ENCODE data around the gene OR13C3.

The OR13C3 gene

DNA sequence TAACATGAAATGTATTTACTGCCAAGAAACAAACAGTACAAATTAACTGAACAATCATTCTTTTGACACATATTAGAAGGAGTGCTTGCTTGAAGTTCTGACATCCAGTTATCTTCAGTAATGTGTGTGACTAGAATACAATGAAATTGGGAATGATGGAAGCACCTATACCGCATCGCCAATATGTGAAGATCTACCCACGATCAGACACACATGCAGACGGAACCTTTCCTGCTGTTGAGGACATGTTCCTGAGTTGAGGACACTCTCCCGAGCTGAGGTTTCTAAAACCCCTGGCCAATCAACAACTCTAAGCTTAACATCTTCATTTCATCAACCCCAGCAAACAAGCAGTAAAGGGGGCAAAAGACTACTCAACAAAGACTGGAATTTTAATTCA is at the start of gene OR13C3:
OR13C3 (minus strand) TSS at position 101 of the 400 bp plus-strand sequence. CDS start 133 bp downstream, outside the sequence.
- H3K4me3 ChIP-seq (ENCODE audit: low read depth in 1 of 2, low read length in 2 of 2), result no peak within 1 kb of the TSS
- no peaks in the 10 kb centered on the region for H3K27me3 ChIP-seq (ENCODE audit: control insufficient read depth in 1 of 2, insufficient read depth in 2 of 2, low read length in 2 of 2)
- no peak within 1 kb of the TSS for H3K9ac ChIP-seq (ENCODE audit: low read length)
- H3K4me1 ChIP-seq (ENCODE audit: insufficient read depth, low read length), result no peaks in the 10 kb centered on the region
- H3K9me3 ChIP-seq (ENCODE audit: low read length), result no peaks in the 10 kb centered on the region
- H3K27ac ChIP-seq (ENCODE audit: low read depth, low read length), result no peak within 1 kb of the TSS
- H3K36me3 ChIP-seq (ENCODE audit: insufficient read depth, low read length), result no peaks in the 10 kb centered on the region

DNA sequence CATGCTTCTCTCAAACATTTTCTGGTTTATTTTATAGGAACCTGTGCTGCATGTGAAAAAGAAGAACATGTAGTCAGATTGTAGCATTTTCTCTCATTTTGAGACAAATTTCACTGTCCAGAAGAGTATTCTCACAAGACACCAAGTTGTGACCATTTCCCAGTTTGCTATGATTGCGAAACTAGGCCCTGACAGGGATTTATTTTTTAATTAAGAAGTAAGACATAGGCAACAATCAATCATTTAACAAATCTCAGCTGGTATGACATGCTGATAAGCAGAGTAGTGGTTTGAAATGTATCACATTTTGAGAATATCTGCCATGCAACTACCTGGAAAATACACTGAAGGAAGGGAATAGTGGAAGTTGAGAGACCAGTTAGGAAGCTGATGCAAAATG is 43.9 kb upstream of the OR13C3 start:
- H3K27me3 ChIP-seq (ENCODE audit: control insufficient read depth in 1 of 2, insufficient read depth in 2 of 2, low read length in 2 of 2), result no peaks in the 10 kb centered on the region
- H3K9ac ChIP-seq (ENCODE audit: low read length), result no peak overlapping the region
- no peaks in the 10 kb centered on the region for H3K9me3 ChIP-seq (ENCODE audit: low read length)
- no peaks in the 10 kb centered on the region for H3K36me3 ChIP-seq (ENCODE audit: insufficient read depth, low read length)
- H3K27ac ChIP-seq (ENCODE audit: low read depth, low read length), result no peak overlapping the region
- no peak overlapping the region for H3K4me3 ChIP-seq (ENCODE audit: low read depth in 1 of 2, low read length in 2 of 2)
- no peaks in the 10 kb centered on the region for H3K4me1 ChIP-seq (ENCODE audit: insufficient read depth, low read length)

DNA sequence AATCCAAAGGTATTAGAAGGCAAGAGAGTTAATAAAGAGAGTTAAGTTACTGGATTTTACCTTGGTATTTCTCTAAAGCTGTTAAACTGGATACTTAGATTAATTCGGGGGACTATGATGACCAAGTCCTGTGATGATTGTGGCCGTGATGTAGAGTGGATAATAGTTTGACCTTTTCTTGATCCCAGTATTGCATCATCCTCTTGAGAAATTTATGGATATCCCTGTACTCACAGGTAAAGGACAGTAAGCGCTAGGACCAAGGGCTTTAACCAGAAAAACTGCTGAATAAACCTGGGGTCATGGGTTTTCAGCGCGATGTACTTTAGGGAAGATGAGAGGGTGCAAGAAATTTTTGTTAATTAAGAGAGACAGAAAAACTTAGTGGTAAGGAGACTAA is 40.6 kb upstream of the OR13C3 start:
- no peak overlapping the region for H3K4me3 ChIP-seq (ENCODE audit: low read depth in 1 of 2, low read length in 2 of 2)
- H3K27ac ChIP-seq (ENCODE audit: low read depth, low read length), result no peak overlapping the region
- no peak overlapping the region for H3K9ac ChIP-seq (ENCODE audit: low read length)
- H3K4me1 ChIP-seq (ENCODE audit: insufficient read depth, low read length), result no peaks in the 10 kb centered on the region
- H3K9me3 ChIP-seq (ENCODE audit: low read length), result no peaks in the 10 kb centered on the region
- no peaks in the 10 kb centered on the region for H3K27me3 ChIP-seq (ENCODE audit: control insufficient read depth in 1 of 2, insufficient read depth in 2 of 2, low read length in 2 of 2)
- no peaks in the 10 kb centered on the region for H3K36me3 ChIP-seq (ENCODE audit: insufficient read depth, low read length)

DNA sequence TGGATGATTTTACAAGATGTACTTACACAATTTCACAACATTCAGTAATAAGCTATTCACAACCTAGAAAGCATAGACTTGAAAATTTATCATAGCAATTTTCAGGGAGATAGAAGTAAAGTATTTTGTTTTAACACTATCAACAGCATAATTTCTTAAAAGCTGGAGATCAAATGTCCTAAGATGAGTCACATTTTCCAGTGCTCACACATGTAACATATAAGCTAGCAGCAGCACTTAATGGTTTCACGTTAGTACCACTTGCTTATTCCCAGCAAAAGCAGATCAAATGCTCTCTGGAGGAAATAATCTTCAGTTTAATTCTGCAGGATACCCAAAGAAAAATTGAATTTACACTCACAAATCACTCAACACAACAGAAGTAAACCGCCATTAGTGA is 38.8 kb upstream of the OR13C3 start:
- Histone ChIP-seq H3K9ac (ENCODE audit: low read length) (no peak overlapping the region), H3K9me3 (ENCODE audit: low read length) (no peaks in the 10 kb centered on the region), H3K27ac (ENCODE audit: low read depth, low read length) (no peak overlapping the region), H3K27me3 (ENCODE audit: control insufficient read depth in 1 of 2, insufficient read depth in 2 of 2, low read length in 2 of 2) (no peaks in the 10 kb centered on the region), H3K36me3 (ENCODE audit: insufficient read depth, low read length) (no peaks in the 10 kb centered on the region), H3K4me3 (ENCODE audit: low read depth in 1 of 2, low read length in 2 of 2) (no peak overlapping the region), H3K4me1 (ENCODE audit: insufficient read depth, low read length) (no peaks in the 10 kb centered on the region)

DNA sequence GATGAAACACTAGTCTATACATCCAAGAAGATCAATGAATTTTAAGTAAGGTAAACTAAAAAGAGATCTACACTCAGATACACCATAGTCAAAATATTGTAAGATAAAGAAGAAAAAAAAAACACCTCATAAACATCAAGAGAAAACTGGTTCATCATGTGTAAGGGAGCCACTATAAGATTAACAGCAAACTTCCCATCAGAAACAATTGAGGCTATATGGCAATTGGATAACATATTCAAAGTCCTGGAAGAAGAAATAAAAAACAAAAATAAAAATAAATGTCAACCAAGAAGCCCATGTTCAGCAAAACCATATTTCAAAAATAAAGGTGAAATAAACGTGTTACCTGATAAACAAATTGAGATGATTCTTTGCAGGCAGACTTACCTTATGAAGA is 36.0 kb upstream of the OR13C3 start:
- Histone ChIP-seq H3K4me1 (ENCODE audit: insufficient read depth, low read length) (no peaks in the 10 kb centered on the region), H3K4me3 (ENCODE audit: low read depth in 1 of 2, low read length in 2 of 2) (no peak overlapping the region), H3K9ac (ENCODE audit: low read length) (no peak overlapping the region), H3K27ac (ENCODE audit: low read depth, low read length) (no peak overlapping the region), H3K9me3 (ENCODE audit: low read length) (no peaks in the 10 kb centered on the region), H3K36me3 (ENCODE audit: insufficient read depth, low read length) (no peaks in the 10 kb centered on the region), H3K27me3 (ENCODE audit: control insufficient read depth in 1 of 2, insufficient read depth in 2 of 2, low read length in 2 of 2) (no peaks in the 10 kb centered on the region)

DNA sequence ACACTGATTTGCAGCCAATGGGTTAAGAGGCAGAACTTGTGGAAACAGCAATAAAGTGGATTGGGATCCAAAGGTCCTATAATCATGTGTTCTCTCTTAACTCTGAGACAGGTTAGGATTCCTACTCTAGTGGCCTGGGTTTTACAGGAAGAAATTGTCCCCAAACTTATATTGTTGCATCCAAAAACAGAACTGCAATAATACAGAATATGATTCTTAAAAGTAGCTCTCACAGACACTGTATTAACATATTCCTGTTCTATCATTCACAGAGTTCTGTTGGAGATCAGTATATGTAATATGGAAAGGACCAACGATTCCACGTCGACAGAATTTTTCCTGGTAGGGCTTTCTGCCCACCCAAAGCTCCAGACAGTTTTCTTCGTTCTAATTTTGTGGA is 32.2 kb upstream of the OR13C3 start, which contains the start of gene OR13C8:
OR13C8 (plus strand) TSS at position 301 of the 400 bp plus-strand sequence; CDS start at position 301, 0 bp downstream.
- Histone ChIP-seq H3K36me3 (ENCODE audit: insufficient read depth, low read length) (no peaks in the 10 kb centered on the region), H3K4me1 (ENCODE audit: insufficient read depth, low read length) (no peaks in the 10 kb centered on the region), H3K27me3 (ENCODE audit: control insufficient read depth in 1 of 2, insufficient read depth in 2 of 2, low read length in 2 of 2) (no peaks in the 10 kb centered on the region), H3K4me3 (ENCODE audit: low read depth in 1 of 2, low read length in 2 of 2) (no peak within 1 kb of the TSS), H3K9me3 (ENCODE audit: low read length) (no peaks in the 10 kb centered on the region), H3K9ac (ENCODE audit: low read length) (no peak within 1 kb of the TSS), H3K27ac (ENCODE audit: low read depth, low read length) (no peak within 1 kb of the TSS)

DNA sequence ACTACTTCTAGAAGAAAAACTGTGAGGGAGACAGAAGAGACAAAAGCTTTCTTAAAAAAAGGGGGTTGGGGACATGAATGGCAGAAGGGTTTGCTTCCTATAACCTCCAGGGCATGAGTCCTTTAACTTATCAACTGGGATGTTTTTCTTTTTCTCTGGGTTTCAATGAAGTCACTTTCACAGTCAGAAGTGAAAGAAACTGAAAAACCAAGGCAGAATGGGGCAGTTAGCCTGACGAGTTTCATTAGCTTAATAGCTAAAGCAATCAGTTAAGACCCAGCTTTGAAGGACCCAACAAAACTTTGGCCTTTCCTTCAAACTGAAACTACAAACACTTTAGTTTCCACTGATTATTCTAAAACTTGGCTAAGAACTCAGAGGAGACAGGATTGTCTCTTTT is 27.7 kb upstream of the OR13C3 start:
- Histone ChIP-seq H3K27ac (ENCODE audit: low read depth, low read length) (no peak overlapping the region), H3K4me3 (ENCODE audit: low read depth in 1 of 2, low read length in 2 of 2) (no peak overlapping the region), H3K27me3 (ENCODE audit: control insufficient read depth in 1 of 2, insufficient read depth in 2 of 2, low read length in 2 of 2) (no peaks in the 10 kb centered on the region), H3K4me1 (ENCODE audit: insufficient read depth, low read length) (no peaks in the 10 kb centered on the region), H3K36me3 (ENCODE audit: insufficient read depth, low read length) (no peaks in the 10 kb centered on the region), H3K9ac (ENCODE audit: low read length) (no peak overlapping the region), H3K9me3 (ENCODE audit: low read length) (no peaks in the 10 kb centered on the region)

DNA sequence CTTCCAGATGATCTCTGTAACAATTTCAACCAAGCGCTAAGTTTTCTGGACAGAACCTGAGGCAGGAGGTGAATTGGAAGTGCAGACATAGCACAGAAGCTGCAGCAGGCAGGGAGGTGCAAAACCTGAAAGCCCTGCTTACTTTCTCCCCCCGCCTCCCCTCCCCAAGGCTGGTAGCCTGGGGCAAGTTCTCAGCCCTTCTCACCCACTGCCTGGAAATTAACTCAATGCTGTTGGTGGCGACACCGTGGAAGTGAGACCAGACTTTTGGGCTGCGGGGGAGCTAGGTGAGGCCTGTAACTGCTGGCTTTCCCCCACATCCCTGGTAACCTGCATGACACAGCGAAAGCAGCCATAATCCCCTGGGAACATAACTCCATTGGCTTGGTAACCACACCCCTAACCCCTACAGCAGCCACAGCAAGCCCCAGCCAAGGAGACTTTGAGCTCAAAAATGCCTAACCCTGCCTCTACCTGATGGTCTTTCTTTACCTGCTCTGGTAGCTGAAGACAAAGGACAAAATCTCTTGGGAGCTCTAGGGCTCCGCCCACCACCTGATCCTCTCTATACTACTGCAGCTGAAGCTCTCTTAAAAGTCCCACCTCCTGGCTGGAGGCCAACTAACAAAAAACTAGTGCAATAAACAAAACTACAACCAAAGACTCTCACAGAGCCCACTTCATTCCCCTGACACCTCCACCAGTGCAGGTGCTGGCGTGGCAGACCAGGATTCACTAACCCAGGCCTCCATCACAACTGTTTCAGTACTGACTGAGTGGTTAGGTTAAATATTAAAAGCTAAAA is 20.4 kb upstream of the OR13C3 start:
- H3K4me3 ChIP-seq (ENCODE audit: low read depth in 1 of 2, low read length in 2 of 2), result no peak overlapping the region
- no peak overlapping the region for H3K27ac ChIP-seq (ENCODE audit: low read depth, low read length)
- H3K4me1 ChIP-seq (ENCODE audit: insufficient read depth, low read length), result no peaks in the 10 kb centered on the region
- H3K9me3 ChIP-seq (ENCODE audit: low read length), result no peaks in the 10 kb centered on the region
- H3K36me3 ChIP-seq (ENCODE audit: insufficient read depth, low read length), result no peaks in the 10 kb centered on the region
- no peak overlapping the region for H3K9ac ChIP-seq (ENCODE audit: low read length)
- no peaks in the 10 kb centered on the region for H3K27me3 ChIP-seq (ENCODE audit: control insufficient read depth in 1 of 2, insufficient read depth in 2 of 2, low read length in 2 of 2)

DNA sequence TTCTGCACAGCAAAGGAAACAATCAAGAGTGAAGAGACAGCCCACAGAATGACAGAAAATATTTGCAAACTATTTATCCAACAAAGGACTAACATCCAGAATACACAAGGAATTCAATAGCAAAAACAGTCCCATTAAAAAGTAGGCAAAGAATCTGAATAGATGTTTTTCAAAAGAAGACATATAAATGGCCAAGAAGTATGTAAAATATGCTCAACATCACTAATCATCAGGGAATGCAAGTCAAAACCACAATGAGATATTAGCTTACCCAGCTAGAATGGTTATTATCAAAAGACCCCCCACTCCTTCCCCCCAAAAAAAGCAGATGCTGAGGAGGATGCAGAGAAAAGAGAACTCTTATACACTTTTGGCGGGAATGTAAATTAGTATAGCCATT is 18.9 kb upstream of the OR13C3 start:
- no peak overlapping the region for H3K4me3 ChIP-seq (ENCODE audit: low read depth in 1 of 2, low read length in 2 of 2)
- H3K4me1 ChIP-seq (ENCODE audit: insufficient read depth, low read length), result no peaks in the 10 kb centered on the region
- no peaks in the 10 kb centered on the region for H3K9me3 ChIP-seq (ENCODE audit: low read length)
- H3K27ac ChIP-seq (ENCODE audit: low read depth, low read length), result no peak overlapping the region
- H3K27me3 ChIP-seq (ENCODE audit: control insufficient read depth in 1 of 2, insufficient read depth in 2 of 2, low read length in 2 of 2), result no peaks in the 10 kb centered on the region
- no peaks in the 10 kb centered on the region for H3K36me3 ChIP-seq (ENCODE audit: insufficient read depth, low read length)
- H3K9ac ChIP-seq (ENCODE audit: low read length), result no peak overlapping the region

DNA sequence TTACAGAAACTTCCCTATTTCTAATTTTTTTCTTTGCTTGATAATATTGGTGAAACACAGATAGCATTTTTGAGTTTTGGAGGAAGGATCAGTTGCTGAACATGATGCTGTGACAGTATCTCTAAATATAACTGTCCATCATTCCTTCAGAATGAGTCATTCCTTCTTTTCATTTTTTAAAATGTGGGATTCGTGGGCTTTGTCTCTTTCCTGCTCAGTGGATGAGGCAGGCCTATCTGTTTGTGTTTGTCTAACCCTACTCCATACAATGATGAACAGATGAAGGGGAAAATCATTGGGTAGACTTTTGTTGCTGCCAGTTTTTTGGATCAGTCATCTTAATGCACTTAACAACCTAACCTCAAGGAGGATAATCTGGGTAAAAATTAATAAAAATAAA is 16.6 kb upstream of the OR13C3 start:
- no peaks in the 10 kb centered on the region for H3K27me3 ChIP-seq (ENCODE audit: control insufficient read depth in 1 of 2, insufficient read depth in 2 of 2, low read length in 2 of 2)
- H3K36me3 ChIP-seq (ENCODE audit: insufficient read depth, low read length), result no peaks in the 10 kb centered on the region
- no peaks in the 10 kb centered on the region for H3K9me3 ChIP-seq (ENCODE audit: low read length)
- H3K9ac ChIP-seq (ENCODE audit: low read length), result no peak overlapping the region
- H3K4me3 ChIP-seq (ENCODE audit: low read depth in 1 of 2, low read length in 2 of 2), result no peak overlapping the region
- H3K27ac ChIP-seq (ENCODE audit: low read depth, low read length), result no peak overlapping the region
- no peaks in the 10 kb centered on the region for H3K4me1 ChIP-seq (ENCODE audit: insufficient read depth, low read length)

DNA sequence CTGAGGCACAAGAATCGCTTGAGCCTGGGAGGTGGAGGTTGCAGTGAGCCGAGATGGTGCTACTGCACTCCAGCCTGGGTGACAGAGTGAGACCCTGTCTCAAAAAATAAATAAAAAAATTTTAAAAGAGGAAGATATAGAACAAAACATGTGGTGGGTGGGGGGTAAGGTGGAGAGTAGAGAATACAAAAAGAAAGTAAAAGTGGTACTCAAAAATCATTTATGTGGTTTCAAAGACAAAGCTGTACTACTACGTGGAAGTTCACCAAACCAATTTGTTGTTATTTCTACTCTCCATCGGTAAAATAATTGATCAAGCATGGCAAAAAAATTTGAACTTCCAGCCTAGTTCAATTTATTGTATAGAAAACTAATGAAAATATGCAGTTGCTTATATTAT is 8.0 kb upstream of the OR13C3 start:
- H3K9me3 ChIP-seq (ENCODE audit: low read length), result no peaks in the 10 kb centered on the region
- no peaks in the 10 kb centered on the region for H3K4me1 ChIP-seq (ENCODE audit: insufficient read depth, low read length)
- no peak overlapping the region for H3K9ac ChIP-seq (ENCODE audit: low read length)
- H3K27ac ChIP-seq (ENCODE audit: low read depth, low read length), result no peak overlapping the region
- H3K36me3 ChIP-seq (ENCODE audit: insufficient read depth, low read length), result no peaks in the 10 kb centered on the region
- no peaks in the 10 kb centered on the region for H3K27me3 ChIP-seq (ENCODE audit: control insufficient read depth in 1 of 2, insufficient read depth in 2 of 2, low read length in 2 of 2)
- no peak overlapping the region for H3K4me3 ChIP-seq (ENCODE audit: low read depth in 1 of 2, low read length in 2 of 2)

DNA sequence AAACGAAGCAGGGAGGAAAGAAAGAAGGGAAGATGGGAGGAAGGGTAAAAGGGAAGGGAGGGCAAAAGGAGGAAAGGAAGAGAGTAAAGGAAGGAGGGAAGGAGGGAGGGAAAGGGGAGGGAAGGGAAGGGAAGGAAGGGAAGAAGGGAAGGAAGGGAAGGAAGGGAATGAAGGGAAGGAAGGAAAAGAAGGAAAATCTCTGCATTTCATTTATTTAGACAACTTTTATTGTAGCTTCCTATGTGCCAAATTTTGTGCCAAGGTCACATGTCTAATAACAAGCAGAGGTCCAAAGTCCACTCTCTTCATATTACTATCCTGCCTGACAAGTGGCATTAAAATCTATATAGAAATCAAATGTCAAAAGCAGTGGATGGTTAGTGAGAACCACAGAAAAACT is 2.6 kb upstream of the OR13C3 start:
- H3K9me3 ChIP-seq (ENCODE audit: low read length), result no peaks in the 10 kb centered on the region
- H3K27ac ChIP-seq (ENCODE audit: low read depth, low read length), result no peak overlapping the region
- H3K27me3 ChIP-seq (ENCODE audit: control insufficient read depth in 1 of 2, insufficient read depth in 2 of 2, low read length in 2 of 2), result no peaks in the 10 kb centered on the region
- no peak overlapping the region for H3K4me3 ChIP-seq (ENCODE audit: low read depth in 1 of 2, low read length in 2 of 2)
- H3K36me3 ChIP-seq (ENCODE audit: insufficient read depth, low read length), result no peaks in the 10 kb centered on the region
- H3K4me1 ChIP-seq (ENCODE audit: insufficient read depth, low read length), result no peaks in the 10 kb centered on the region
- no peak overlapping the region for H3K9ac ChIP-seq (ENCODE audit: low read length)

Data from muscle layer of colon (tissue), 2 donors.